MM.1S (cell line): ENCODE results near the gene AGPAT3.

ENCODE experiments used
- CTCF ChIP-seq: fragments of 300-600 bp; sonication (generic); IDR thresholded peaks from 2 replicates; pipeline ENCODE4 v1.5.1; 2016; ENCODE audit warnings: antibody characterized with exemption, low read length, mixed read lengths
- EZH2 ChIP-seq: fragments of 300-600 bp; sonication (generic); optimal IDR thresholded peaks from 2 replicates; pipeline ENCODE3; 2017; ENCODE audit warnings: low read depth, mild to moderate bottlenecking, antibody characterized with exemption, low read length, mixed read lengths
- EZH2phosphoT487 ChIP-seq: fragments of 300-600 bp; sonication (generic); IDR thresholded peaks from 2 replicates; pipeline ENCODE4 v1.6.1; 2018; ENCODE audit warnings: antibody characterized with exemption, low read length

DNA sequence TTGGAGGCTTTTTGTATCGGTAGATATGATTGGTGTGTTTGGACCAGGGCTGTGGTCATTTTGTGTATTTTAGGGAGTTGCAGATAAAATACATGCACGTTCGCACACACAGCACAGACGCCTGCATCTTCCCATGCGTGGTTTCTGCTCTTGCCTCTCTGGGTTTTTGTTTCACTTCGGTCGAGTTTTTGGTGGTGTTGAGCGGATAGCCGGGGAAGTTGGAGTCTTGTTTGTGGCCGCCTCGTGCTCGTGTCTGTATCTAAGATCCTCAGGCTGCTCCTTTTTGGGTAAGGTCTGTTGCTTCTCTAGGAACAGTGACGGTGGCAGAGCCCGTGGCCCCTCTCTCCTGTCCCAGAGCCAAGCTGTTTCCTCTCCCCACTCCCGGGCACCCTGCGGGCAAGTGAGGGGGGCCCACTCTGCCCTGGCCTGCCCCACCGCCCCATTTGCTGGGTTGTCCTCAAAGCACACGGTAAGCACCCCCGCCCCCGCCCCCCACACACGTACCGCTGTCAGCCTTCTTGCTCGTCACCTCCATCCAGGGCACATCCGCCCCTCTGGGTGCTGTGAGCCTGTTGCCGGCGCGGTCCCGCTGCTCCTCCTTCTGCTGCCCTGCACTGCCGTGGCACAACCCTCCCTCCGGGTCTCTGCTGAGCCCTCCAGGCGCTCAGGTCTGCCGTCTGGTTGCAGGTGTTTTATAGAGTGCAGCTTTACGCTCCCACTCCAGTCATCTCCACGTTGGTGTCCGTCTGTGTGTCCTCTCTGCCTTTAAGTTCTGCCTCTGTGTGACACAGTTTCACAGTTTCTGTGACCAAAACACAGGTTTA is 51.9 kb downstream of the AGPAT3 start:
- TF ChIP-seq CTCF (no peak), EZH2 (no peak), EZH2phosphoT487 (no peak)
